ENCODE measurements around the gene PRICKLE2.

PRICKLE2 gene

GRCh38 chr3:64224826-64225610 lies at the start of gene PRICKLE2:
TSS of gene PRICKLE2 (minus strand) at chr3:64225466. CDS start at chr3:64198927, 26,539 bp downstream.
- DNase-seq, result peak; percentile 17

GRCh38 chr3:64272842-64273241 lies 47.6 kb upstream of the PRICKLE2 start:
- no peak for DNase-seq

GRCh38 chr3:64272271-64272670 lies 47.0 kb upstream of the PRICKLE2 start:
- DNase-seq, result no peak

- no peak for DNase-seq
These were observed 46.4 kb upstream of the PRICKLE2 start for GRCh38 chr3:64271631-64272030.

GRCh38 chr3:64270866-64271260 lies 45.6 kb upstream of the PRICKLE2 start:
- no peak for DNase-seq

GRCh38 chr3:64270142-64270865 lies 45.0 kb upstream of the PRICKLE2 start:
- DNase-seq, result no peak

GRCh38 chr3:64268926-64269325 lies 43.7 kb upstream of the PRICKLE2 start:
- no peak for DNase-seq

- no peak for DNase-seq
These were observed 42.7 kb upstream of the PRICKLE2 start for GRCh38 chr3:64267721-64268604.

GRCh38 chr3:64266983-64267382 lies 41.7 kb upstream of the PRICKLE2 start:
- no peak for DNase-seq

- no peak for DNase-seq
These were observed 41.0 kb upstream of the PRICKLE2 start for GRCh38 chr3:64266065-64266931.

GRCh38 chr3:64265646-64266045 lies 40.4 kb upstream of the PRICKLE2 start:
- no peak for DNase-seq

- DNase-seq, result no peak
These were observed 39.3 kb upstream of the PRICKLE2 start for GRCh38 chr3:64264501-64265109.

GRCh38 chr3:64262574-64263114 lies 37.4 kb upstream of the PRICKLE2 start:
- DNase-seq, result no peak

- no peak for DNase-seq
These were observed 35.2 kb upstream of the PRICKLE2 start for GRCh38 chr3:64260431-64260830.

- DNase-seq, result no peak
These were observed 34.4 kb upstream of the PRICKLE2 start for GRCh38 chr3:64259636-64260035.

GRCh38 chr3:64257100-64257755 lies 32.0 kb upstream of the PRICKLE2 start:
- DNase-seq, result no peak

GRCh38 chr3:64255741-64256340 lies 30.6 kb upstream of the PRICKLE2 start:
- no peak for DNase-seq

- no peak for DNase-seq
These were observed 29.2 kb upstream of the PRICKLE2 start for GRCh38 chr3:64254443-64254842.

GRCh38 chr3:64253689-64254088 lies 28.4 kb upstream of the PRICKLE2 start:
- no peak for DNase-seq

GRCh38 chr3:64251019-64251418 lies 25.8 kb upstream of the PRICKLE2 start:
- no peak for DNase-seq
